ENCODE results near the gene FMNL2.

FMNL2 gene

DNA sequence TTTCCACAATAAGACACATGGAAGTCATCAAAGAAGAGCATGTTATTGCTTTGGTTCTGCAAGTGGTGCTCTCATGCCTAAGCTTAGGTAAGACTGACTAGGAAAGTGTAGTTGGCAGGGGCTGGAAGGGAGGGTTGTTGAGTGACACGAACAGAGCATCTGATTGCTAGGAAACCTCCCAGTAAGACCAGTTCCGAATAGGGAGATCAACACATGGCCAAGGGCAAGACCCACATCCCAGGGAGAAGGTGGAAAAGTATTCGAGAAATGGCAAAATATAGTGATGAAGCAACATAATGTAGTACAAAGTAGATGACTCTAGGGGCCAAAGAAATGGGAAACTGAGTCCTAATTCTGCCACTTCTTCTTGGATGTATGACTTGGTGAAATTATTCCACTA lies 33.8 kb upstream of the FMNL2 start:
- H3K9me2 ChIP-seq (ENCODE audit: low read depth, low read length): no peaks in the 10 kb centered on the region
- H3F3A ChIP-seq (ENCODE audit: insufficient read depth, low read length): no peaks in the 10 kb centered on the region
- H3K27me3 ChIP-seq (ENCODE audit: insufficient read depth, low read length): no peaks in the 10 kb centered on the region
- no peaks in the 10 kb centered on the region for H3K4me1 ChIP-seq (ENCODE audit: insufficient read depth, low read length, severe bottlenecking)
- H3K4me2 ChIP-seq (ENCODE audit: low read length): no peak overlapping the region
- H3K9me3 ChIP-seq (ENCODE audit: low read length): no peaks in the 10 kb centered on the region
- no peaks in the 10 kb centered on the region for H3K79me2 ChIP-seq (ENCODE audit: insufficient read depth, low read length)
- no peaks in the 10 kb centered on the region for H4K20me1 ChIP-seq (ENCODE audit: insufficient read depth, low read length)
- no peak overlapping the region for H3K27ac ChIP-seq (ENCODE audit: low read depth, low read length, poor library complexity, severe bottlenecking)
- no peaks in the 10 kb centered on the region for H3K36me3 ChIP-seq (ENCODE audit: insufficient read depth, low read length)
- TF ChIP-seq EZH2 (IDR thresholded peaks at IDR 0.05; ENCODE audit: borderline replicate concordance, low read length): no peak
- TF ChIP-seq, protein P1, sequence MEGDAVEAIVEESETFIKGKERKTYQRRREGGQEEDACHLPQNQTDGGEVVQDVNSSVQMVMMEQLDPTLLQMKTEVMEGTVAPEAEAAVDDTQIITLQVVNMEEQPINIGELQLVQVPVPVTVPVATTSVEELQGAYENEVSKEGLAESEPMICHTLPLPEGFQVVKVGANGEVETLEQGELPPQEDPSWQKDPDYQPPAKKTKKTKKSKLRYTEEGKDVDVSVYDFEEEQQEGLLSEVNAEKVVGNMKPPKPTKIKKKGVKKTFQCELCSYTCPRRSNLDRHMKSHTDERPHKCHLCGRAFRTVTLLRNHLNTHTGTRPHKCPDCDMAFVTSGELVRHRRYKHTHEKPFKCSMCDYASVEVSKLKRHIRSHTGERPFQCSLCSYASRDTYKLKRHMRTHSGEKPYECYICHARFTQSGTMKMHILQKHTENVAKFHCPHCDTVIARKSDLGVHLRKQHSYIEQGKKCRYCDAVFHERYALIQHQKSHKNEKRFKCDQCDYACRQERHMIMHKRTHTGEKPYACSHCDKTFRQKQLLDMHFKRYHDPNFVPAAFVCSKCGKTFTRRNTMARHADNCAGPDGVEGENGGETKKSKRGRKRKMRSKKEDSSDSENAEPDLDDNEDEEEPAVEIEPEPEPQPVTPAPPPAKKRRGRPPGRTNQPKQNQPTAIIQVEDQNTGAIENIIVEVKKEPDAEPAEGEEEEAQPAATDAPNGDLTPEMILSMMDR (IDR thresholded peaks at IDR 0.05; ENCODE audit: low read length): no peak
- no peak overlapping the region for H3K4me3 ChIP-seq (ENCODE audit: low read depth, low read length, poor library complexity, severe bottlenecking)
- no peak overlapping the region for H3K9ac ChIP-seq (ENCODE audit: low read length)
- H2AFZ ChIP-seq (ENCODE audit: low read length): no peak overlapping the region

DNA sequence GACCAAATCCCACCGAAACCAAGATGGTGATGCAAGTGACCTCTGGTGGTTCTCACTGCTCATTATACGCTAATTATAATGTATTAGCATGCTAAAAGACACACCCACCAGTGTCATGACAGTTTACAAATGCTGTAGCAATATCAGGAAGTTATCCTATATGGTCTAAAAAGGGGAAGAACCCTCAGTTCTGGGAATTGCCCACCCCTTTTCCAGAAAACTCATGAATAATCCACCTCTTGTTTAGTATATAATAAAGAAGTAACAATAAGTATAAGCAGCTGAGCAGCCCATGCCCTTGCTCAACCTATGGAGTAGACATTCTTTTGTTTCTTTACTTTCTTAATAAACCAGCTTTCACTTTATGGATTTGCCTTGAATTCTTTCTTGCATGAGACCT lies 31.0 kb upstream of the FMNL2 start:
- no peak overlapping the region for H2AFZ ChIP-seq (ENCODE audit: low read length)
- H3K4me3 ChIP-seq (ENCODE audit: low read depth, low read length, poor library complexity, severe bottlenecking): no peak overlapping the region
- no peaks in the 10 kb centered on the region for H3F3A ChIP-seq (ENCODE audit: insufficient read depth, low read length)
- H4K20me1 ChIP-seq (ENCODE audit: insufficient read depth, low read length): no peaks in the 10 kb centered on the region
- TF ChIP-seq, protein P1 (IDR thresholded peaks at IDR 0.05; ENCODE audit: low read length): no peak
- no peak for TF ChIP-seq EZH2 (IDR thresholded peaks at IDR 0.05; ENCODE audit: borderline replicate concordance, low read length)
- no peaks in the 10 kb centered on the region for H3K4me1 ChIP-seq (ENCODE audit: insufficient read depth, low read length, severe bottlenecking)
- H3K9me3 ChIP-seq (ENCODE audit: low read length): no peaks in the 10 kb centered on the region
- H3K27ac ChIP-seq (ENCODE audit: low read depth, low read length, poor library complexity, severe bottlenecking): no peak overlapping the region
- H3K27me3 ChIP-seq (ENCODE audit: insufficient read depth, low read length): no peaks in the 10 kb centered on the region
- no peak overlapping the region for H3K9ac ChIP-seq (ENCODE audit: low read length)
- no peaks in the 10 kb centered on the region for H3K79me2 ChIP-seq (ENCODE audit: insufficient read depth, low read length)
- no peaks in the 10 kb centered on the region for H3K9me2 ChIP-seq (ENCODE audit: low read depth, low read length)
- H3K4me2 ChIP-seq (ENCODE audit: low read length): no peak overlapping the region
- H3K36me3 ChIP-seq (ENCODE audit: insufficient read depth, low read length): no peaks in the 10 kb centered on the region

DNA sequence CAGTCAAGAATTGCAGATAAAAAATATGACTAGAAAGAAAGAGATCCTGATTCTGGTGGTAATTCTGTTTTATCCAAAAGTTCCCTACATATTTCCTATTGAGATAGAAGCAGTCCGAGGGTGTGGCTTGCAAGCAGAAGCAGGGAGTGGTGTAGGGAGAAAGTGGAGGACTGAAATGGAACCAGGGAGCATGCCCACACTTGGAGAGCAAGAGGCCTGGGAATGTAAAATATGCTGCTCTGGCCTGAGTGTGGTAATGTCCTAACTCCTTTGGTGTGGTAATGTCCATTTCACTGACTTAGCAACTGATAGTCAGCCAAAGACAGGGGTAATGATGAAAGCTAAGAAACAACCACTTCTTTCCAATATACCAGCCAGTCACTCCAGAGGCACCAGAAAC lies 30.1 kb upstream of the FMNL2 start:
- Histone ChIP-seq H3F3A (ENCODE audit: insufficient read depth, low read length) (no peaks in the 10 kb centered on the region), H3K27ac (ENCODE audit: low read depth, low read length, poor library complexity, severe bottlenecking) (no peak overlapping the region), H3K9me3 (ENCODE audit: low read length) (no peaks in the 10 kb centered on the region), H4K20me1 (ENCODE audit: insufficient read depth, low read length) (no peaks in the 10 kb centered on the region), H3K4me3 (ENCODE audit: low read depth, low read length, poor library complexity, severe bottlenecking) (no peak overlapping the region), H3K9ac (ENCODE audit: low read length) (no peak overlapping the region), H3K79me2 (ENCODE audit: insufficient read depth, low read length) (no peaks in the 10 kb centered on the region), H3K4me2 (ENCODE audit: low read length) (no peak overlapping the region), H3K27me3 (ENCODE audit: insufficient read depth, low read length) (no peaks in the 10 kb centered on the region), H3K4me1 (ENCODE audit: insufficient read depth, low read length, severe bottlenecking) (no peaks in the 10 kb centered on the region), H3K36me3 (ENCODE audit: insufficient read depth, low read length) (no peaks in the 10 kb centered on the region), H3K9me2 (ENCODE audit: low read depth, low read length) (no peaks in the 10 kb centered on the region), H2AFZ (ENCODE audit: low read length) (no peak overlapping the region)
- TF ChIP-seq, protein P1 (IDR thresholded peaks at IDR 0.05; ENCODE audit: low read length): no peak
- TF ChIP-seq EZH2 (IDR thresholded peaks at IDR 0.05; ENCODE audit: borderline replicate concordance, low read length): no peak
